Coronary artery (tissue), 2 donors: ENCODE measurements around the gene F3.

Source experiments
- DNase-seq: peaks from one replicate; pipeline ENCODE4 v3.0.0-alpha.2; 2017; ENCODE audit warnings: low spot score
- H3K27ac ChIP-seq, 2 donors: fragments of 200-600 bp; sonication (generic); one replicate each; pipeline ENCODE4 v1.5.1; 2016 to 2019
- H3K4me3 ChIP-seq: fragments of 200-600 bp; sonication (generic); 2 replicates; pipeline ENCODE4 v1.5.1; 2016; ENCODE audit warnings: mild to moderate bottlenecking, moderate library complexity
- TF ChIP-seq, protein P1 (sequence below): fragments of 200-600 bp; sonication (generic); IDR thresholded peaks from one replicate; pipeline ENCODE4 v1.5.1; 2019; ENCODE audit warnings: antibody characterized with exemption

The F3 gene

DNA sequence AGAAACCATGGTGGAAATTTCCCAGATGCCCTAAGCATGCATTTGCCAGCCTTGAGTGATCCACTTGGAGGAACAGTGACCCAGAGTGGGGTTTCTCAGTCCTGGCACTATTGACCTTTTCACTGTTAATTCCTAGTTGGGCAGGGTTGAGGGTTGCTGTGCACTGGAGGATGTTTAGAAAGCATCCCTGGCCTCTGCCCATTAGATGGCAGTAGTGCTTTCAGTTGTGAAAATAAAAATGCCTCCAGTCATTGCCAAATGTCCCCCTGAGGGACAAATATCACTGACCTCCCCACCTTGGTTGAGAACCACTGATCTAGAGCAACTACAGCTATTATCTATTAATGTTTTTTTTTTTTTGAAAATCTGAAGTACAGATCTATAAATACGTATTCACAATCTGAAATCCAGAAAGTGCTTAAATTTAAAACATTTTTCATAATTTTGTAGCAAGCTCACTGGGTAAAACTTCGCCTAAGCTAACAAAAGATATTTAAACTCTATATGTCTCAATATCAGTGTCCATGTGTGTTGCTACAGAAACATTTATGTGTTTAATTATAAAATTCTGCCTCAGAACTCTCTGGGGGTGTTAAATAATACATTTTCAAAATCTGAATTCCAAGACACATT lies 27.3 kb downstream of the F3 start:
- TF ChIP-seq, protein P1, sequence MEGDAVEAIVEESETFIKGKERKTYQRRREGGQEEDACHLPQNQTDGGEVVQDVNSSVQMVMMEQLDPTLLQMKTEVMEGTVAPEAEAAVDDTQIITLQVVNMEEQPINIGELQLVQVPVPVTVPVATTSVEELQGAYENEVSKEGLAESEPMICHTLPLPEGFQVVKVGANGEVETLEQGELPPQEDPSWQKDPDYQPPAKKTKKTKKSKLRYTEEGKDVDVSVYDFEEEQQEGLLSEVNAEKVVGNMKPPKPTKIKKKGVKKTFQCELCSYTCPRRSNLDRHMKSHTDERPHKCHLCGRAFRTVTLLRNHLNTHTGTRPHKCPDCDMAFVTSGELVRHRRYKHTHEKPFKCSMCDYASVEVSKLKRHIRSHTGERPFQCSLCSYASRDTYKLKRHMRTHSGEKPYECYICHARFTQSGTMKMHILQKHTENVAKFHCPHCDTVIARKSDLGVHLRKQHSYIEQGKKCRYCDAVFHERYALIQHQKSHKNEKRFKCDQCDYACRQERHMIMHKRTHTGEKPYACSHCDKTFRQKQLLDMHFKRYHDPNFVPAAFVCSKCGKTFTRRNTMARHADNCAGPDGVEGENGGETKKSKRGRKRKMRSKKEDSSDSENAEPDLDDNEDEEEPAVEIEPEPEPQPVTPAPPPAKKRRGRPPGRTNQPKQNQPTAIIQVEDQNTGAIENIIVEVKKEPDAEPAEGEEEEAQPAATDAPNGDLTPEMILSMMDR = peak; percentile 26
- no peak overlapping the region for H3K27ac ChIP-seq
- no peak overlapping the region for H3K4me3 ChIP-seq
- no peak for DNase-seq

DNA sequence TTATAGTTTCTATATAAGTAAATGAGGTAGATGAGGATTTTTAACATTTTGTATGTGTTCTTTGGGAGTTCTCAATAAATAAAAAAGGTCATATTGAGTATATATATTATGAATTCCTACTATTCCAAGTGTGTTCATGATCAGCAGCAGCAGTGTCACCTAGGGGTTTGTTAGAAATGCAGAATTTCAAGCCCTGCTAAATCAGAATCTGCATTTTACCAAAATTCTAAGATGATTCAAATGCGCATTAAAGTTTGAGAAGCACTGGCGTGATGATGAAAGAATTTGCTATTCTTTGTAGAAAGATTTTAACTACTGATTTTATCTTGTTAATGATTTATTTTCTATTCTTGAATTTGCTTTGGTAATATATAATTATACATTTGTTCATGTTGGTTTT lies 28.7 kb downstream of the F3 start:
- no peak for DNase-seq

DNA sequence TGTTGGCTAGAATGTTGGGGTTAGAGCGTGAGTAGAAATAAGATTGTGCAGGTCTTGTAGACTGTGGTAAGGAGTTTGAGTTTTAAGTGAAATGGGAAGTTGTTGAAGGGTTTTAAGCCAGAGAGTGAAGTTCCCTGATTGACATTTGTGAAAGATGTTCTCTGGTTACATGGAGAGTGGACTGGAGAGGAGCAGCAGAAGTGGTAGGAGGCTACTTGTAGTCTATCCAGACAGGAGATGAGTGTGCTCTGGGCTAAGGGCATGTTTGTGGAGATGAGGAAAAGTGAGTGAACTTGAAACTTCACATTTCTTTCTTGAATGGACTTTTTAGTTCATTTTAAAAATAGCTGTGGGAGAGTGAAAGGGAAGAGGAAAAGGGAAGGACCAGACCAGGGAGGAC lies 37.0 kb downstream of the F3 start:
- H3K27ac ChIP-seq = no peak overlapping the region
- TF ChIP-seq, protein P1 = no peak
- no peak for DNase-seq
- no peak overlapping the region for H3K4me3 ChIP-seq

More for the DNA sequence above, 28.7 kb downstream of the F3 start:
- TF ChIP-seq, protein P1 = no peak
- Histone ChIP-seq H3K4me3 (no peak overlapping the region), H3K27ac (no peak overlapping the region)

DNA sequence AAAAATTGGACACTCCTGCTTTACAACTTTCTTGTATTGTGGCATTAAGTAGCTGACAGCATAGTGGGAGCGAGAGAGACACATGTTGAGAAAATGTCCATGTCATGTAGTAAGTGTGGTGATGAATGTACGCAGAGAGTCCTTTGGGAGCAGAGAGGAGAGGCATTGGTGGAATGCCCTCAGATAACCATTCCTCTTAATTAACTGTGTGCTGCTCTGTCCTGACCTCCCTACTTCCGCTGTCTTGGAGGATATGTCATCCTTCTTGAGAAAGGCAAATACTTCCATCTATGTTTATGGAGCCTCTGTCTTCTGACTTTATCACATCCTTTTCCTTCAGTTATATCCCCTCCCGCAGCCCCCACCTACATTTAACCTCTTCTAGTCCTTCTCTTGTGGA lies 38.4 kb downstream of the F3 start:
- TF ChIP-seq, protein P1 = no peak
- DNase-seq = no peak
- no peak overlapping the region for H3K4me3 ChIP-seq
- no peak overlapping the region for H3K27ac ChIP-seq

DNA sequence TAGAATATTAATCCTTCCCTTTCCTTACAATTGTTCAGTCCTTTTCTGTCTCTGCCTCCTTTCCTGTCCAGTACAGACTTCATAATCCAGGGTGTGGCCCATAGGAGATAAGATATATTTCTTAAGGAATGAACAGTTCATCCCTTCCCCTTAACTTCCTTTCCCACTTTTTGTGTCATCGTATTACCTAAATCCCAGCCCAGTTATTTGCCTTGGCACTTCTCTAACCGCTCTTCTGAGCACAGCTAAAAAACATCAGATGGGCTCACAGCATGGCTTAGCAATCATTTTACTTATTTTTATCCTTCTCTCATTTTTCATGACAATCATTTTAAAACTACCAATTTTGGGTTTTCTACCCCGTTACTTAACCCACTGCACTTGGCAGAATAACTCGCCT lies 39.6 kb downstream of the F3 start:
- TF ChIP-seq, protein P1 = no peak
- Histone ChIP-seq H3K27ac (no peak overlapping the region), H3K4me3 (no peak overlapping the region)
- no peak for DNase-seq

DNA sequence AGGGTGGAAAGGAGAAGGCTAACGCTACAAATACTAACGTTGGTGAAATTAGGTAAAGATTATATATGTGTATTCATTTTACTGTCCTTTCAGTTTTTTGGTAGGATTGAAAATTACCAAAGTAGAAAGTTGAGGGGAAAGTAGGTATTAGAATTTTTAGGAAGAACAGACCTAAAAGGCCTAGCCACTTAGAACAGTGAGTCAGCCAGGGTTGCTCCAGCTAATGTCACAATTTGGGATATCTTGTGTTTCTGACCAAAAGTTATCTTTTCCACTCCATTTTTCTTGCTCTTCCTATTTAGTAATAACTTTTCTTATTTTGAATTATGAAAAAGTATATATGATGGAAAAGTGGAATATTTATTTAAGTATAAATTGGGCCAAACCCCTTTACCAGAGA lies 40.1 kb downstream of the F3 start:
- no peak overlapping the region for H3K27ac ChIP-seq
- H3K4me3 ChIP-seq = no peak overlapping the region
- DNase-seq = no peak
- TF ChIP-seq, protein P1 = no peak

DNA sequence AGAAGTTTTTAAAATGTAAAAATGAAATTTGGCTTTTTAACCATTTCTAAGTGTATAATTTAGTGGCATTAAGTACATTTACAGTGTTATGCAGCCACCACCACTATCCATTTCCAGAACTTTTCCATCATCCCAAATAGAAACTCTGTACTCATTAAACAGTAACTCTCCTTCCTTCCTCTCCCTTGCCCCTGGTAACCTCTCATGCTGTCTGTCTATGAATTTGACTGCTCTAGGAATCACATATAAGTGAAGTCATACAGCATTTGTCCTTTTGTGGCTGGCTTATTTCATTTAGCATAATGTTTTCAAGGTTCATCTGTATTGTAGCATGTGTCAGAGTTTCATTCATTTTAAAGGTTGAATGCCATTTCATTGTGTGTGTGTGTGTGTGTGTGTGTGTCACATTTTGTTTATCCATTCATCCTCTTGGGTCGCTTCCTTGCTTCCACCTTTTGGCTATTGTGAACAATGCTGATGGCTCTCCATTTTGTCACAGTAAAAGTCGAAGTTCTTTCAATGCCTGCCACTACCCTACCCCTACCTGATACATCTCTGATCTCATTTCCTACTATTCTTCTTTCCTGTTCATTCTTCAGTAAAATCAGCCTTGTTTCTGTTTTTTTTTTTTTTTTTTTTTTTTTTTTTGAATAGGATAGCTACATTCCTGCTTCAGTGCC lies 45.3 kb downstream of the F3 start:
- DNase-seq = no peak
- no peak overlapping the region for H3K4me3 ChIP-seq
- TF ChIP-seq, protein P1 = no peak
- H3K27ac ChIP-seq = no peak overlapping the region
